Trophoblast cell (in vitro differentiated cells and primary cell): ENCODE measurements around the gene CENPE.
A peak's percentile ranks its signal among the peaks of the same experiment; 100 is the strongest.

Experiments
- DNase-seq, 2 donors: peaks; one replicate each; pipeline ENCODE4 v3.0.0-alpha.2; 2016
- H2AFZ ChIP-seq: 2 replicates; pipeline ENCODE4 v1.6.1; 2013; ENCODE audit warnings: low read length, moderate library complexity, mild to moderate bottlenecking; ENCODE audit not compliant: insufficient read depth, poor library complexity
- H2AK5ac ChIP-seq: 2 replicates; pipeline ENCODE4 v1.6.1; 2013; ENCODE audit warnings: mild to moderate bottlenecking, low read length
- H2BK120ac ChIP-seq: 2 replicates; pipeline ENCODE4 v1.6.1; 2013; ENCODE audit warnings: low read length, mild to moderate bottlenecking, moderate library complexity; ENCODE audit not compliant: insufficient read depth, poor library complexity
- H2BK12ac ChIP-seq: 2 replicates; pipeline ENCODE4 v1.6.1; 2013; ENCODE audit warnings: mild to moderate bottlenecking, low read length, moderate library complexity
- H2BK5ac ChIP-seq: 2 replicates; pipeline ENCODE4 v1.6.1; 2013; ENCODE audit warnings: low read length, low read depth, moderate library complexity, mild to moderate bottlenecking; ENCODE audit not compliant: poor library complexity
- H3K14ac ChIP-seq: 2 replicates; pipeline ENCODE4 v1.6.1; 2013; ENCODE audit warnings: mild to moderate bottlenecking, low read length
- H3K18ac ChIP-seq: 2 replicates; pipeline ENCODE4 v1.6.1; 2013; ENCODE audit warnings: mild to moderate bottlenecking, low read length
- H3K23ac ChIP-seq: 2 replicates; pipeline ENCODE4 v1.6.1; 2013; ENCODE audit warnings: low read length
- H3K27ac ChIP-seq: 2 replicates; pipeline ENCODE4 v1.5.1; 2013; ENCODE audit warnings: low read depth, mild to moderate bottlenecking, inconsistent platforms, low read length, moderate library complexity
- H3K27me3 ChIP-seq: 2 replicates; pipeline ENCODE4 v1.6.1; 2013; ENCODE audit warnings: inconsistent platforms, mild to moderate bottlenecking, low read length, moderate library complexity; ENCODE audit not compliant: insufficient read depth
- H3K36me3 ChIP-seq, 2 experiments: 1 replicate in 1 of 2; 2 replicates in 1 of 2; pipeline ENCODE4 v1.6.1; 2013; ENCODE audit warnings: low read length in 2 of 2, mild to moderate bottlenecking in 2 of 2, moderate library complexity in 1 of 2; ENCODE audit not compliant: insufficient read depth in 2 of 2, control insufficient read depth in 1 of 2
- H3K4ac ChIP-seq: 2 replicates; pipeline ENCODE4 v1.6.1; 2013; ENCODE audit warnings: low read depth, mild to moderate bottlenecking, low read length, moderate library complexity
- H3K4me1 ChIP-seq, 2 experiments: 1 replicate in 1 of 2; 2 replicates in 1 of 2; pipeline ENCODE4 v1.6.1; 2013; ENCODE audit warnings: low read length in 2 of 2, mild to moderate bottlenecking in 2 of 2, moderate library complexity in 1 of 2; ENCODE audit not compliant: insufficient read depth in 2 of 2, control insufficient read depth in 1 of 2
- H3K4me2 ChIP-seq: 2 replicates; pipeline ENCODE4 v1.6.1; 2013; ENCODE audit warnings: inconsistent platforms, mild to moderate bottlenecking, low read length, moderate library complexity
- H3K4me3 ChIP-seq: 2 replicates; pipeline ENCODE4 v1.5.1; 2013; ENCODE audit warnings: mild to moderate bottlenecking, low read depth, low read length, inconsistent platforms
- H3K79me1 ChIP-seq: one replicate; pipeline ENCODE4 v1.6.1; 2013; ENCODE audit warnings: low read length
- H3K79me2 ChIP-seq: 2 replicates; pipeline ENCODE4 v1.6.1; 2013; ENCODE audit warnings: low read length, mild to moderate bottlenecking; ENCODE audit not compliant: control insufficient read depth, insufficient read depth, poor library complexity
- H3K9ac ChIP-seq: 2 replicates; pipeline ENCODE4 v1.6.1; 2013; ENCODE audit warnings: mild to moderate bottlenecking, low read length
- H3K9me3 ChIP-seq: 2 replicates; pipeline ENCODE4 v1.6.1; 2013; ENCODE audit warnings: low read depth, mild to moderate bottlenecking, control low read depth, inconsistent platforms, low read length; ENCODE audit not compliant: insufficient read depth
- H4K12ac ChIP-seq: 2 replicates; pipeline ENCODE4 v1.6.1; 2013; ENCODE audit warnings: low read depth, mild to moderate bottlenecking, low read length, moderate library complexity
- H4K8ac ChIP-seq: 2 replicates; pipeline ENCODE4 v1.6.1; 2013; ENCODE audit warnings: low read depth, mild to moderate bottlenecking, low read length, moderate library complexity
- H4K91ac ChIP-seq: one replicate; pipeline ENCODE4 v1.6.1; 2013; ENCODE audit warnings: low read depth, mild to moderate bottlenecking, low read length, moderate library complexity
- WGBS: extraction: QIAGEN DNeasy Blood & Tissue Kit; methylation state at CpG from one replicate; pipeline ENCODE4 v1.1.7; 2013; ENCODE audit warnings: missing lambda C conversion rate; ENCODE audit not compliant: insufficient read length, insufficient coverage; ENCODE audit errors: extremely low coverage; 5-methylcytosine and 5-hydroxymethylcytosine counted together

The CENPE gene

GRCh38 chr4:103201253-103201652 lies 3.1 kb upstream of the CENPE start:
- Histone ChIP-seq H3K4me1 (no peaks in the 10 kb centered on the region), H3K36me3 (no peaks in the 10 kb centered on the region), H3K9ac (no peak overlapping the region), H4K8ac (no peak overlapping the region), H3K4me3 (no peak overlapping the region), H3K27ac (no peak overlapping the region), H3K4ac (no peak overlapping the region), H2BK120ac (no peak overlapping the region), H2BK12ac (no peak overlapping the region), H3K23ac (no peak overlapping the region), H3K18ac (no peak overlapping the region), H3K4me2 (no peak overlapping the region), H3K27me3 (no peaks in the 10 kb centered on the region), H2AK5ac (no peak overlapping the region), H2BK5ac (no peak overlapping the region), H3K79me1 (peaks cover 5% of the 10 kb centered on the region), H3K79me2 (peaks cover 2% of the 10 kb centered on the region), H3K14ac (no peak overlapping the region), H4K12ac (no peak overlapping the region), H4K91ac (no peak overlapping the region), H2AFZ (no peak overlapping the region), H3K9me3 (no peaks in the 10 kb centered on the region)
- DNase-seq, result no peak
- WGBS, result no CpG with 5 or more reads among the region's 2 CpGs

GRCh38 chr4:103199009-103199408 lies 866 bp upstream of the CENPE start:
- H3K4ac ChIP-seq, result no peak overlapping the region
- H3K14ac ChIP-seq, result no peak overlapping the region
- H3K9ac ChIP-seq, result no peak overlapping the region
- peaks cover 2% of the 10 kb centered on the region for H3K79me2 ChIP-seq
- no peaks in the 10 kb centered on the region for H3K36me3 ChIP-seq
- peak overlapping the region; percentile 71 for H2AFZ ChIP-seq
- DNase-seq, result no peak
- H4K91ac ChIP-seq, result peak overlapping the region; percentile 37
- WGBS, result no CpG with 5 or more reads among the region's 9 CpGs
- peak overlapping the region; percentile 79 for H4K8ac ChIP-seq
- no peak overlapping the region for H3K4me3 ChIP-seq
- no peaks in the 10 kb centered on the region for H3K27me3 ChIP-seq
- no peak overlapping the region for H2BK120ac ChIP-seq
- H4K12ac ChIP-seq, result peak overlapping the region; percentile 54
- no peak overlapping the region for H3K27ac ChIP-seq
- H3K18ac ChIP-seq, result no peak overlapping the region
- H3K4me2 ChIP-seq, result no peak overlapping the region
- H3K79me1 ChIP-seq, result peaks cover 5% of the 10 kb centered on the region
- no peak overlapping the region for H2BK5ac ChIP-seq
- H3K9me3 ChIP-seq, result no peaks in the 10 kb centered on the region
- H3K4me1 ChIP-seq, result no peaks in the 10 kb centered on the region
- H2AK5ac ChIP-seq, result no peak overlapping the region
- no peak overlapping the region for H3K23ac ChIP-seq
- no peak overlapping the region for H2BK12ac ChIP-seq

- Histone ChIP-seq H3K23ac (no peak overlapping the region), H4K12ac (no peak overlapping the region), H3K4me2 (peak overlapping the region; percentile 67), H3K79me1 (peaks cover 5% of the 10 kb centered on the region), H3K9ac (peak overlapping the region; percentile 87), H3K4me3 (peak overlapping the region; percentile 99), H4K91ac (peak overlapping the region; percentile 72), H2AK5ac (no peak overlapping the region), H4K8ac (no peak overlapping the region), H3K18ac (peak overlapping the region; percentile 77), H3K36me3 (no peaks in the 10 kb centered on the region), H3K79me2 (peaks cover 2% of the 10 kb centered on the region), H2BK120ac (no peak overlapping the region), H3K27me3 (no peaks in the 10 kb centered on the region), H2BK5ac (peak overlapping the region; percentile 58), H3K14ac (peak overlapping the region; percentile 88), H3K4ac (no peak overlapping the region), H3K27ac (no peak overlapping the region), H3K9me3 (no peaks in the 10 kb centered on the region), H2BK12ac (no peak overlapping the region), H2AFZ (peak overlapping the region; percentile 93), H3K4me1 (no peaks in the 10 kb centered on the region)
- WGBS, result no CpG with 5 or more reads among the region's 9 CpGs
- DNase-seq, result no peak
Observed at GRCh38 chr4:103197765-103198110, 405 bp downstream of the CENPE start.

DNA sequence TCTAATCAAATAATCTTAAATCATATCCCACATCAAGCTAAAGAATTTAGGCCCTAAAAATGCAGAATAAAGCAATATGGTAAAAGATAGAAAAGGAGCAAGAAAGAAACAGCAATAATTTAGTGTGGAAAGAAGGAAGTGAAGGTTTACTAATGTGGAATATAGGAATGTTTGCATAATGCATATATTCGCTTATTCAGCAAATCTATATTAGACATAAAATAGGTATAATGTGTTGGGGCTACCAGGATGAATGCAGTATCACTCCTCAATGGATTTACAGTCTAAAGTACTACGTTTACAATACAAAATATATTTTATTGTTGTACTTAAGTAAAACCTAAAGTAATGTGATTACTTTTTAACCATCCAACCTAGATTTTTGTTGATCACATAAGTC lies 4.7 kb downstream of the CENPE start:
- Histone ChIP-seq H4K8ac (no peak overlapping the region), H4K12ac (no peak overlapping the region), H2BK5ac (no peak overlapping the region), H4K91ac (no peak overlapping the region), H3K79me1 (peaks cover 4% of the 10 kb centered on the region), H3K9ac (no peak overlapping the region), H3K4me2 (no peak overlapping the region), H3K27me3 (no peaks in the 10 kb centered on the region), H2BK12ac (no peak overlapping the region), H3K23ac (no peak overlapping the region), H3K36me3 (peaks cover 2% of the 10 kb centered on the region in 2 experiments), H2AFZ (no peak overlapping the region), H2BK120ac (no peak overlapping the region), H3K14ac (no peak overlapping the region), H3K4me1 (no peaks in the 10 kb centered on the region), H3K18ac (no peak overlapping the region), H2AK5ac (no peak overlapping the region), H3K4me3 (no peak overlapping the region), H3K9me3 (no peaks in the 10 kb centered on the region), H3K4ac (no peak overlapping the region), H3K79me2 (peaks cover 2% of the 10 kb centered on the region), H3K27ac (no peak overlapping the region)
- WGBS, result no CpG with 5 or more reads among the region's 2 CpGs
- DNase-seq, result no peak
